NB4 (cell line): ENCODE data around the gene CXCL8.

Source experiments
- DNase-seq: peaks from one replicate; pipeline ENCODE4 v3.0.0; 2010; ENCODE audit warnings: low read depth
- H3K4me3 ChIP-seq: one replicate; pipeline ENCODE4 v1.5.1; 2011; ENCODE audit warnings: mild to moderate bottlenecking, low read depth, low read length, moderate library complexity
- MAX ChIP-seq: IDR thresholded peaks from 2 replicates; pipeline ENCODE4 v1.6.1; 2011; ENCODE audit warnings: low read depth, low read length
- MYC ChIP-seq: IDR thresholded peaks from 2 replicates; pipeline ENCODE4 v1.6.1; 2011; ENCODE audit warnings: low read depth, low read length
- POLR2A ChIP-seq: IDR thresholded peaks from 2 replicates; pipeline ENCODE4 v1.6.1; 2011; ENCODE audit warnings: mild to moderate bottlenecking; ENCODE audit not compliant: insufficient read length; ENCODE audit errors: extremely low read depth
- TF ChIP-seq, protein P1 (sequence below): IDR thresholded peaks from one replicate; pipeline ENCODE4 v1.5.1; 2012; ENCODE audit warnings: low read depth, low read length

Gene CXCL8

GRCh38 chr4:73718375-73719373, 21.7 kb upstream of the CXCL8 start:
- H3K4me3 ChIP-seq = no peak overlapping the region
- peak; percentile 61 for DNase-seq
- TF ChIP-seq MAX = no peak

DNA sequence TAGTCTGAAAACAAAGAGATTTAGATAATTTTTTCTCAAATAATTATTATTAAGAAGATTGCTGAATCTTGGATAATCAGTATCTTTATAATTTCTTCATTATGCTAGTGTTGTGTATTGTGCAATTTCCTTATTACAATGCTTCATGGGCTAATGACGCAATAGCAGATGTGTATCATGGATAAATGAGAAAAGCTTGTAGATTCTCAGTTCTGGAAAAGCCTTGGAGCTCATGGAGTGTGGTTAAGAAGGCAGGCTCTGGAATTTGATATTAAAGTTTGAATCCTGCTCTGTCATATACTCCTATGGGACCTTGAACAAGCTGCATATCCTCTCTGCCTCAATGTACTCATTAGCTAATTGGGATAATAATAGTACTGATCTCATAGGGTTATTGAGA, 18.9 kb upstream of the CXCL8 start:
- TF ChIP-seq MAX = no peak
- TF ChIP-seq, protein P1, sequence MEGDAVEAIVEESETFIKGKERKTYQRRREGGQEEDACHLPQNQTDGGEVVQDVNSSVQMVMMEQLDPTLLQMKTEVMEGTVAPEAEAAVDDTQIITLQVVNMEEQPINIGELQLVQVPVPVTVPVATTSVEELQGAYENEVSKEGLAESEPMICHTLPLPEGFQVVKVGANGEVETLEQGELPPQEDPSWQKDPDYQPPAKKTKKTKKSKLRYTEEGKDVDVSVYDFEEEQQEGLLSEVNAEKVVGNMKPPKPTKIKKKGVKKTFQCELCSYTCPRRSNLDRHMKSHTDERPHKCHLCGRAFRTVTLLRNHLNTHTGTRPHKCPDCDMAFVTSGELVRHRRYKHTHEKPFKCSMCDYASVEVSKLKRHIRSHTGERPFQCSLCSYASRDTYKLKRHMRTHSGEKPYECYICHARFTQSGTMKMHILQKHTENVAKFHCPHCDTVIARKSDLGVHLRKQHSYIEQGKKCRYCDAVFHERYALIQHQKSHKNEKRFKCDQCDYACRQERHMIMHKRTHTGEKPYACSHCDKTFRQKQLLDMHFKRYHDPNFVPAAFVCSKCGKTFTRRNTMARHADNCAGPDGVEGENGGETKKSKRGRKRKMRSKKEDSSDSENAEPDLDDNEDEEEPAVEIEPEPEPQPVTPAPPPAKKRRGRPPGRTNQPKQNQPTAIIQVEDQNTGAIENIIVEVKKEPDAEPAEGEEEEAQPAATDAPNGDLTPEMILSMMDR = no peak
- no peak for TF ChIP-seq MYC
- TF ChIP-seq POLR2A = no peak
- DNase-seq = peak; percentile 66
- no peak overlapping the region for H3K4me3 ChIP-seq

DNA sequence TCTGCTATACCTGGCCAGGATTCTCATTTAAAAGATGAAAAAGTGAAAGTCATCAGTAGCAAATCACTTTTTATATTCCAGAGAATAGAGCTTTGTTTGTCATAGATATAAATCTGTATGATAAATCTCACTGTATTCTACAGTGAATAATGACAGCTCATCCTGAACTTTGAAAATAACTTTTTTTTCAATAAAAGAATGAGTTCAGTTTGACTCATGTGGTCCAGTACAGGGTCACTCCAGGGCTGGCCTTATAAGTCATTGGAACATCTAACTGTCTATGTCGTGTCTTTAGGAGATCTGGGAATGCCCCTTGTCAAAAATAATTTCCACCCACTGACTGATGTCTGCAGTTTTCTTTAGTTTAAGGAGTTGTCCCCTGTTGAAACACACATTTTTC, 18.5 kb upstream of the CXCL8 start:
- H3K4me3 ChIP-seq = no peak overlapping the region
- TF ChIP-seq POLR2A (no peak), MAX (no peak), MYC (no peak)
- DNase-seq = no peak

DNA sequence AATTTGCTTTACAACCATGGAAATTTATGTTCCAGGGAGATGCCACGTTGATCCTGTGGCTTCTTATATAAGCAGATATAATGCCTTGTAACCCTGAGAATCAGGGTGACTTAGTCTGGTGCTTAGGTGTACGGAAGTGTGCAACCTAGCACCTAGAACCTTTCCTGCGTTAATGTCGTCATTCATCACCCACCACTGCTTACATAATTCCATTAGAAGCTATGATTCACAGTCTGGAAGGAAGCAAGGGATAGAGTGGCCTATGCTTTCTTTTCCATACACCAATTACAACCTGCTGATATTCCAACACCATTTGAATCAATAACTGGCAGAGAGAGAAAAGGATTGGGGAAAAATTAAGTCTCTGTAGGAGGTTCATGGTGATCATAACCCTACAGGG, 17.3 kb upstream of the CXCL8 start:
- H3K4me3 ChIP-seq = no peak overlapping the region
- DNase-seq = no peak
- no peak for TF ChIP-seq MAX
- no peak for TF ChIP-seq MYC
- TF ChIP-seq, protein P1 = no peak
- TF ChIP-seq POLR2A = no peak

- H3K4me3 ChIP-seq = no peak overlapping the region
- DNase-seq = no peak
- TF ChIP-seq MYC = no peak
- no peak for TF ChIP-seq POLR2A
- TF ChIP-seq, protein P1 = no peak
- TF ChIP-seq MAX = no peak
These were observed 16.4 kb upstream of the CXCL8 start for GRCh38 chr4:73723928-73724327.

GRCh38 chr4:73725510-73725909, 14.9 kb upstream of the CXCL8 start:
- H3K4me3 ChIP-seq = no peak overlapping the region
- DNase-seq = no peak
- no peak for TF ChIP-seq MYC
- TF ChIP-seq POLR2A = no peak
- TF ChIP-seq, protein P1 = no peak
